ENCODE data around the gene GREB1.
A peak's percentile ranks its signal among the peaks of the same experiment; 100 is the strongest.

The GREB1 gene

GRCh38 chr2:11533278-11534070 is at the start of gene GREB1:
Gene GREB1 (plus strand): TSS chr2:11534045. CDS start chr2:11556615, 22,570 bp downstream.
- no peak for DNase-seq (ENCODE audit: low spot score)

- DNase-seq (ENCODE audit: low spot score), result no peak
These were observed 45.0 kb upstream of the GREB1 start for GRCh38 chr2:11488809-11489208.

GRCh38 chr2:11490194-11490593 is 43.7 kb upstream of the GREB1 start:
- DNase-seq (ENCODE audit: low spot score), result no peak

- no peak for DNase-seq (ENCODE audit: low spot score)
These were observed 42.4 kb upstream of the GREB1 start for GRCh38 chr2:11491348-11491933.

GRCh38 chr2:11492244-11492643 is 41.6 kb upstream of the GREB1 start:
- no peak for DNase-seq (ENCODE audit: low spot score)

- no peak for DNase-seq (ENCODE audit: low spot score)
These were observed 41.1 kb upstream of the GREB1 start for GRCh38 chr2:11492720-11493119.

GRCh38 chr2:11493282-11493681 is 40.6 kb upstream of the GREB1 start:
- DNase-seq (ENCODE audit: low spot score), result no peak

GRCh38 chr2:11494310-11494709 is 39.5 kb upstream of the GREB1 start:
- DNase-seq (ENCODE audit: low spot score), result no peak

- DNase-seq (ENCODE audit: low spot score), result peak; percentile 50
These were observed 37.8 kb upstream of the GREB1 start for GRCh38 chr2:11495844-11496681.

- DNase-seq (ENCODE audit: low spot score), result no peak
These were observed 35.3 kb upstream of the GREB1 start for GRCh38 chr2:11498543-11499034.

GRCh38 chr2:11499081-11499743 is 34.6 kb upstream of the GREB1 start:
- DNase-seq (ENCODE audit: low spot score), result no peak

- DNase-seq (ENCODE audit: low spot score), result no peak
These were observed 33.0 kb upstream of the GREB1 start for GRCh38 chr2:11500702-11501303.

GRCh38 chr2:11502740-11503292 is 31.0 kb upstream of the GREB1 start:
- no peak for DNase-seq (ENCODE audit: low spot score)

- no peak for DNase-seq (ENCODE audit: low spot score)
These were observed 30.4 kb upstream of the GREB1 start for GRCh38 chr2:11503354-11503927.

GRCh38 chr2:11505652-11506610 is 27.9 kb upstream of the GREB1 start:
- no peak for DNase-seq (ENCODE audit: low spot score)

GRCh38 chr2:11506611-11506969 is 27.3 kb upstream of the GREB1 start:
- no peak for DNase-seq (ENCODE audit: low spot score)

GRCh38 chr2:11507517-11507916 is 26.3 kb upstream of the GREB1 start:
- DNase-seq (ENCODE audit: low spot score), result no peak

- DNase-seq (ENCODE audit: low spot score), result peak; percentile 33
These were observed 25.6 kb upstream of the GREB1 start for GRCh38 chr2:11508279-11508678.

GRCh38 chr2:11509657-11510360 is 24.0 kb upstream of the GREB1 start:
- DNase-seq (ENCODE audit: low spot score), result no peak

Data from cerebellar cortex (tissue), 1 donor.